GM12865 (cell line): ENCODE data around the gene PWWP2A.

ENCODE experiments used
- DNase-seq: peaks from one replicate; pipeline ENCODE4 v3.0.0; 2010; ENCODE audit warnings: low read depth
- H3K4me3 ChIP-seq: 2 replicates; pipeline ENCODE4 v1.5.1; 2011; ENCODE audit warnings: mild to moderate bottlenecking, low read depth, low read length, control low read depth
- TF ChIP-seq, protein P1 (sequence below): IDR thresholded peaks from 2 replicates; pipeline ENCODE4 v1.5.1; 2011; ENCODE audit warnings: low read length, control low read depth, low read depth, inconsistent platforms; ENCODE audit not compliant: insufficient read depth; ENCODE audit errors: missing control alignments

PWWP2A gene, protein sequence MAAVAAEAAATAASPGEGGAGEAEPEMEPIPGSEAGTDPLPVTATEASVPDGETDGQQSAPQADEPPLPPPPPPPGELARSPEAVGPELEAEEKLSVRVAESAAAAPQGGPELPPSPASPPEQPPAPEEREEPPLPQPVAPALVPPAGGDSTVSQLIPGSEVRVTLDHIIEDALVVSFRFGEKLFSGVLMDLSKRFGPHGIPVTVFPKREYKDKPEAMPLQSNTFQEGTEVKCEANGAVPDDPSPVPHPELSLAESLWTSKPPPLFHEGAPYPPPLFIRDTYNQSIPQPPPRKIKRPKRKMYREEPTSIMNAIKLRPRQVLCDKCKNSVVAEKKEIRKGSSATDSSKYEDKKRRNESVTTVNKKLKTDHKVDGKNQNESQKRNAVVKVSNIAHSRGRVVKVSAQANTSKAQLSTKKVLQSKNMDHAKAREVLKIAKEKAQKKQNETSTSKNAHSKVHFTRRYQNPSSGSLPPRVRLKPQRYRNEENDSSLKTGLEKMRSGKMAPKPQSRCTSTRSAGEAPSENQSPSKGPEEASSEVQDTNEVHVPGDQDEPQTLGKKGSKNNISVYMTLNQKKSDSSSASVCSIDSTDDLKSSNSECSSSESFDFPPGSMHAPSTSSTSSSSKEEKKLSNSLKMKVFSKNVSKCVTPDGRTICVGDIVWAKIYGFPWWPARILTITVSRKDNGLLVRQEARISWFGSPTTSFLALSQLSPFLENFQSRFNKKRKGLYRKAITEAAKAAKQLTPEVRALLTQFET

DNA sequence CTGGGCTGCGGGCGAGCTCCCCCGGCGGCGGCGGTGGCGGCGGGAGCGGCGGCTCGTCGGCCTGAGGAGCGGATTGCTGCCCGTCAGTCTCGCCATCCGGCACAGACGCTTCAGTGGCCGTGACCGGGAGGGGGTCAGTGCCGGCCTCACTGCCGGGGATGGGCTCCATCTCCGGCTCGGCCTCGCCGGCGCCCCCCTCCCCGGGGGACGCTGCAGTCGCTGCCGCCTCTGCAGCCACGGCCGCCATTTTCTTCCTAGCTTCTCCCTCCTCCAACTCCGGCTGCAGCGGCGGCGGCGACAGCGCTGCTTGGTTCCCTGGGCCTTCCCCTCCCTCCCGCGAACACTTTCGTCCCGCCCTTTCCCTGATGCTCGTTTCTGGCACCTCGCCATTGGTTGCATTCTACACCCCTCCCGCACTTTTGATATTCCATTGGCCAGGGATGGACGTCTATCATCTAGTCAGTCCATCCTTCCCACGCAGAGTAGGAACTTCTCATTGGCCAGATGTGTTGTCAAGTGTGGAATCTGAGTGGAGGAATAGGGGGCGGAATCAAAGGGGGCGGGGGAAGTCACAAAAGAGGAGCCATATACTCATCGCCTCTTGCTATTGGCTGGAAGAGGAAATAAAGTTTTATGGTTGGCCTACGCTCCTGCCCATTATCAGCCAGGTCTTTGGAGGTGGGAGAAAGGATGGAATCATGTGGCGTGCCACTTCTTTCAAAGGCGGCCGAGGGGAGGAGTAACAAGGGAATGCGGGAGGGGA, at the start of gene PWWP2A:
Gene PWWP2A, minus strand, starts transcription at position 309 of the 763 bp plus-strand sequence. Its CDS starts 62 bp downstream, at position 247.
- H3K4me3 ChIP-seq: peak within 1 kb of the TSS; percentile 95
- TF ChIP-seq, protein P1, sequence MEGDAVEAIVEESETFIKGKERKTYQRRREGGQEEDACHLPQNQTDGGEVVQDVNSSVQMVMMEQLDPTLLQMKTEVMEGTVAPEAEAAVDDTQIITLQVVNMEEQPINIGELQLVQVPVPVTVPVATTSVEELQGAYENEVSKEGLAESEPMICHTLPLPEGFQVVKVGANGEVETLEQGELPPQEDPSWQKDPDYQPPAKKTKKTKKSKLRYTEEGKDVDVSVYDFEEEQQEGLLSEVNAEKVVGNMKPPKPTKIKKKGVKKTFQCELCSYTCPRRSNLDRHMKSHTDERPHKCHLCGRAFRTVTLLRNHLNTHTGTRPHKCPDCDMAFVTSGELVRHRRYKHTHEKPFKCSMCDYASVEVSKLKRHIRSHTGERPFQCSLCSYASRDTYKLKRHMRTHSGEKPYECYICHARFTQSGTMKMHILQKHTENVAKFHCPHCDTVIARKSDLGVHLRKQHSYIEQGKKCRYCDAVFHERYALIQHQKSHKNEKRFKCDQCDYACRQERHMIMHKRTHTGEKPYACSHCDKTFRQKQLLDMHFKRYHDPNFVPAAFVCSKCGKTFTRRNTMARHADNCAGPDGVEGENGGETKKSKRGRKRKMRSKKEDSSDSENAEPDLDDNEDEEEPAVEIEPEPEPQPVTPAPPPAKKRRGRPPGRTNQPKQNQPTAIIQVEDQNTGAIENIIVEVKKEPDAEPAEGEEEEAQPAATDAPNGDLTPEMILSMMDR: peak; percentile 8
- DNase-seq: peak; percentile 100

DNA sequence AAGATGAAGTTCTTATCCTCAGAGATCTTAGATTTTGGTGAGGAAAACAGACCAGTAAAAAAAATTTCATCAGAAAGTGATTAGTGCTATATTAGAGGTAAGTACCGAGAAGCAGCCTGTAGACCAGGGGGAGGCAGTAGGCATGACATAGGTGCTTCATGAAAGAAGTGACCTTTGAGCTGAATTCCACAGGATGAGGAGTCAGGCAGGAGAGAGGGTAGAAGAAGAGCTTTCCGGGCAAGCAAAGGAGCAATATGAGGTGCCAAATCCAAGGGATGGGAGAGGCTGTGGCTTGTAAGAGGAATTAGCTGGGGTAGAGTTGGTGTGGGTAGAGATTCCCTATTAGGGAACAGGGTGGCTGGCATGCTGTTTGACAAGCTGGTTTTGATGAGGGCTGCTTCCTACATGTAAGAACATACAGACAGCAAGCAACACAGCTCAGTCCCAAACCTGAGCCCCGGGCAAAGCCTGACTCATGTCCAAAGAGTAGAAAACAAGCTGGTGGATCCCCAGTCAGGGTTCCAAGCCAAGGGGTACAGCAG, 48.4 kb upstream of the PWWP2A start:
- TF ChIP-seq, protein P1: no peak
- H3K4me3 ChIP-seq: no peak overlapping the region
- DNase-seq: no peak

DNA sequence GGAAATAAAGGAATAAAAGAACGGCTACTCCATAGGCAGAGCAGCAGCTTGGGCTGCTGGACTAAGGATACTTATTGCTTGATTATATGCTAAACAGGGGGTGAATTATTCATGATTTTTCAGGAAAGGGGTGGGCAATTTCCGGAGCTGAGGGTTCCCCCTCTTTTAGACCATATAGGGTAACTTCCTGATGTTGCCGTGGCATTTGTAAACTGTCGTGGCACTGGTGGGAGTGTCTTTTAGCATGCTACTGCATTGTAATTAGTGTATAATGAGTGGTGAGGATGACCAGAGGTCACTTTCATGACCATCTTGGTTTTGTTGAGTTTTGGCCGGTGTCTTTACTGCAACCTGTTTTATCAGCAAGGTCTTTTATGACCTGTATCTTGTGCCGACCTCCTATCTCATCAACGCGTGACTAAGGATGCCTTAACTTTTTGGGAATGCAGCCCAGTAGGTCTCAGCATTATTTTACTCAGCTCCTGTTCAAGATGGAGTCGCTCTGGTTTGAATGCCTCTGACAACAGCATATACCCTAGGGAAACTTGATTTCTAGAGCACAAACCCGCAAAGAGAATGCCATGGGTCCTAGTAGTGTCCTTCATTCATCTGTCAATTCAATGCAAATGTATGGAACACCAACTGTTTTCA, 47.8 kb upstream of the PWWP2A start:
- no peak for DNase-seq
- no peak overlapping the region for H3K4me3 ChIP-seq
- TF ChIP-seq, protein P1: no peak

DNA sequence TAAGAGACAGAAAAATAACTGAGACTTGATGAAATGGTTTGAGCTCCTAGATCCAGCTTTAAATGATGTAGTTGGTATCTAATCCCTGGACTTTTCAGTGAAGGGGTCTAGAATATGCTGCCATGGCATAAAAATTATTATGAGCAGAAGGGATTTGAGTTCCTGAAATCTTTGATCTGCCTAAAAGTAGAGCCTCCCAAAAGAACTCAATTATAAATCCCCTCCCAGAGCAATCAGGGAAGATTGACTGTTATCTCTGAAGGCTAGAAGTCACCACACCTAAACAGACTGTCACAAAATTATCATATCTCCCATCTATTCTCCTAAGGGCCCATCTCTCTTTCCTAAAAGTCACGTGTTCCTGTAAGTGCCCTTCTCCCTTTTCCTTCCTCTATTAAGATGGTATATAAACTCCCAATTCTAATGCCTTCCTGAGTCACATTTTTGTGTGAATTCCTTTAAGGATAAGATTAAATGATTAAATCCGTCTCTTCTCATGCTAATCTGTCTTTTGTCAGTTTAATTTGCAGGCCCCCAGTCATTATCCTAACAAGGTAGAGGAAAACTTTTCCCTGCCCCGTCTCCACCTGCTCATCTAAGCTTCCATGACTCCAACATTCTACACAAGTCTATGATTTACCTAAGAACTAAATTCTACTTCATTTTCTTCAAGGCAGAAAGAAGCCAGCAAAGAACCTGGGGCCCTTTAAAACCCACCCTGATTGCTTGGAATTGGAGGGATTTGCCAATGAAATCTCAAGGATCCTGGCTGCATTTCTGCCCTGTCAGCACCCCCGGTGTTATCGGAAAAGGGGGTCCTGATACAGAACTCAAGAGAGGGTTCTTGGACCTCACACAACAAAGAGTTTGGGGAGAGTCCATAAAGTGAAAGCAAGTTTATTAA, 47.1 kb upstream of the PWWP2A start:
- TF ChIP-seq, protein P1: no peak
- DNase-seq: no peak
- H3K4me3 ChIP-seq: no peak overlapping the region

DNA sequence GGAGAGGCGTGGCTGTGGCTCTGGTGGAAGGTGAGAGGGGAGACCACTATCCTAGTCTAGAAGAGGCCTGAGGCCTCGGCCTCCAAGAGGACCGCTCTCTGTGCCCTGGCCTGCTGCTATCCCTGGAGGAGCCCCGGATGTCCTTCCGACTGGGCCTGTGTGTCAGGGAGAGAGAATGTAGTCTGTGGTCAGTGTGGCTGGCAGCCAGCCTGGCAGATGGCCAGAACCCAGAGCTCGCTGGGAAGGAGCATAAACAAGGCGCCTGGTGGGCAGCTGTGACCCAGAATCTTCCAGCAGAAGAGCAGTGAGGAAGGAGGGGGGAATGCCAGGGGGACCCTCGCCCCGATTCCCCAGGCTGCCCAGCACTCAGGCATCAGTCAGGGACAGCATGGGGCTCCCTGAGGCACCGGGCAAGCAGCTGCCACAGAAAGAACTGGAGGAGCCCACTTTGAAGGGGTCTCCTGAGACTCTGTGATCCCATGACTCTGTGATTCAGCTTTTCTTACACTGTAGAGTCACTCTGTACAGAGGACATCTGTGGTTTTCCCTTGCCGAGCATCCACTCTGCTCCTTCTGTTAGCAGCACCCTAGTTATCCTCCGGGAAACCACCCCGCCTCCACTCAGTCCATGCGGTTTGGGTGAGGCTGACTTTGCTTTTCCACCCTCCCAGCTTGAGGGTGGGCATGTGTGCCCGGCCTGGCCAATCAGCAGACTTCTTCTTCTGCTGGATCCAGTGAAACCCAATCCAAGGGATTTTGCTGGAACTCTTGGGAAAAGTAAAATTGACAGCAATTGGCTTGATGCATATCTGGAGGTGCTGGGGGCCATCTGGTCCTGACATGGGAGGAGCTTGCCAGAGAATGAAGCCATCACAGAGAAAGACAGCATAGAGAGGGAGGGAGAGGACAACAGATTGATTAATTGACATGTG, 46.2 kb upstream of the PWWP2A start:
- no peak for DNase-seq
- TF ChIP-seq, protein P1: no peak
- no peak overlapping the region for H3K4me3 ChIP-seq
